Measurements from ENCODE around the gene MUC5B.
"Not testable (repeated sequence)": the region's sequence is repeated elsewhere in the genome, so short reads cannot be mapped to it uniquely, and the experiment has no call there.

The MUC5B gene

DNA sequence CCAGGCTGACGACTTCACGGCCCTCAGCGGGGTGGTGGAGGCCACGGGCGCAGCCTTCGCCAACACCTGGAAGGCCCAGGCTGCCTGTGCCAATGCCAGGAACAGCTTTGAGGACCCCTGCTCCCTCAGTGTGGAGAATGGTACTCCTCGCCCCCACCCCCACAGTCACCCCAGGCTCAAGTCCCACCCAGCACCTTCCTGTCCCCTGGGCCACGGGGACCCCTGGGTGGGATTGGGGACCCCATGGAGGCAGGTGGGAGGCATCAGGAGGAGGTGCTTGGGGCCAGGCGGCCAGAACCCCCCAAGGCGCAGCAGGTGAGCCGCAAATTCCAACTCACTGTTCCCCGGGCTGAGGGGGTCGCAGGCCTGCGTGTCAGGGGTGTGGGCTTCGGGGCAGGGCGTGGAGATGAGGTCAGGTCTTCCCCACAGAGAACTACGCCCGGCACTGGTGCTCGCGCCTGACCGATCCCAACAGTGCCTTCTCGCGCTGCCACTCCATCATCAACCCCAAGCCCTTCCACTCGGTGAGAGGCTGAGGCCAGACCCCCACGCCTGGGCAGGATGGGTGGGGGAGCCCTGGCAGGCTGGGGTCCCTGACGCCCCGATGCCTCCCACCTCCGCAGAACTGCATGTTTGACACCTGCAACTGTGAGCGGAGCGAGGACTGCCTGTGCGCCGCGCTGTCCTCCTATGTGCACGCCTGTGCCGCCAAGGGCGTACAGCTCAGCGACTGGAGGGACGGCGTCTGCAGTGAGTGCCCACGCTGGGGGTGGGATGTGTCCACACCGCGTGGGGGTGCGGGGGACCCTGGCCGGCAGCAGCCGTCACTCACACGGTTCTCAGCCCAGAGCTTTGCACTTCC, 9.4 kb downstream of the MUC5B start:
- no peak for DNase-seq (ENCODE audit: low read depth in 2 of 2)

GRCh38 chr11:1232883-1233321, 10.0 kb downstream of the MUC5B start:
- DNase-seq (ENCODE audit: low read depth in 2 of 2), result no peak

DNA sequence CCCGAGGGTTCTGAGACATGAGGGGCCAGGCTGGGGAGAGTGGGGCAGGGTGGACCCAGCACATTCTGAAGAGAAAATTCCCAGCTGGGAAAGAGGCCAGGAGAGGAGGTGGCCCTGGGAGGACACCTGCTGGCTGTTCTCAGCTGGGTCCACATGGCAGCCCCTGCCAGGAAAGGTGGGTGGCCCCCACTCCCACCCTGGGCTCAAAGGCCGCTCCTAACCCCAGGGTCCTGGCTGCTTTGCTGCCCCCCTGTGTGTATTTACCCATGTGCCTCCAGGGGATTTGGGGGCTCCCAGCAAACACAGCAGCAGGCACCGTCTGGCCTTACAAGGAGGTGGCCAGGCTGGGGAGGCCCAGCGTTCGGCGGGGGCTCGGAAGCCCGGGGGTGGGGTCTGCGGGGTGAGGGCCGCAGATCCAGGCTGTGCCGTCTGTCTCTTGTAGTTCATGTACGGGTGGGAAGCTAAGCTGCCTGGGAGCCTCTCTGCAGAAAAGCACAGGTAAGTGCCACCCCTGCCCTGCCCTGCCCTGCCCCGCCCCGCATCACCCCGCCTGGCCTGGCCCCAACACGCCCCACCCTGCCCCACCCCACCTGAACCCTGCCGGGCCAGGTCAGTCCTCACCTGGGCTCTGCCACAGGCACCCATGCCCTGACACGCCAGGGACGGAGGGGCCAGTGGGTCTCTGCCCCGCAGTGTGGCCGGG, 10.6 kb downstream of the MUC5B start:
- no peak for DNase-seq (ENCODE audit: low read depth in 2 of 2)

- no peak for DNase-seq (ENCODE audit: low read depth in 2 of 2)
These were observed 11.3 kb downstream of the MUC5B start for GRCh38 chr11:1234054-1234720.

DNA sequence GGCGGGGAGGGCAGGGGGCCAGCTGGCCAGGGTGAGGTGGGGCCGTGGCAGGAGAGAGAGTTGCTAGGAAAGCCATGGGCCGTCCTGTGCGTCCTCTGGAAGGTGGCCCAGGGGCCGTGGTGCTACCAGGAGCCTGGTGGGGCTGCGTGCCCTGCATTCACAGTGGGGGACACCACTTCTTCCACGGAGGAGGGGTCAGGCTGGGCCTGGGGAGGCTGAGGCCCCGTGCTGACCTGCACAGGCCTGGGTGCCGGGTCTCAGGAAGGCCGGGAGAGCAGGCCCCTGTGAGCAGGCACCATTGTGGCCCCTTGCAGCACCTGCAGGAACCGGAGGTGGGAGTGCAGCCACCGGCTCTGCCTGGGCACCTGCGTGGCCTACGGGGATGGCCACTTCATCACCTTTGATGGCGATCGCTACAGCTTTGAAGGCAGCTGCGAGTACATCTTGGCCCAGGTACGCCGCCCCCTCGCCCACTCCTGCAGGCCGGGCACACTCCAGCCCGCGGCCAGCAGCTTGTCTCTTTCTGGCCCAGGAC, 12.0 kb downstream of the MUC5B start:
- DNase-seq (ENCODE audit: low read depth in 2 of 2), result no peak

DNA sequence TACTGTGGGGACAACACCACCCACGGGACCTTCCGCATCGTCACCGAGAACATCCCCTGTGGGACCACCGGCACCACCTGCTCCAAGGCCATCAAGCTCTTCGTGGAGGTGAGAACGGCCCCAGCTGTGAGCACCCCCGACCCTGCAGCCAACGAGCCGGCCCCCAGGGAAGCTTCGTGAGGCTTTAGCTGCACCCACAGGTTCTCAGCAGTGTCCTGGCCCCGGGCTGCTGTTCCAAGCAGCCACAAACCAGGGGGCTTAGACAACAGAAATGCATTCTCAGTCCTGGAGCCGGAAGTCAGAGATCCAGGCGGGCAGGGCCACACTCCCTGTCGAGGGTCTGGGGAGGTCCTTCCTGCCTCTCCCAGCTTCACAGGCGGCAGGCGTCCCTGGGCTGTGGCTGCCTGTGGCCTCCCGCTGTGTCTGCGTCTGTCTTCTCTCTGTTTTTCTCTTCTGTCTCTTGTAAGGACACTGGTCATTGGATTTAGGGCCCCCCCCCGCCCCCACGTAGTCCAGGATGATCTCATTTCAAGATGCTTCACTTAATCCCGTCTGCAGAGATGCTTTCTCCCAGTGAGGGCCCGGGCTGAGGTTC, 12.5 kb downstream of the MUC5B start:
- DNase-seq (ENCODE audit: low read depth in 2 of 2), result no peak

GRCh38 chr11:1235901-1236315, 13.0 kb downstream of the MUC5B start:
- DNase-seq (ENCODE audit: low read depth in 2 of 2), result no peak

DNA sequence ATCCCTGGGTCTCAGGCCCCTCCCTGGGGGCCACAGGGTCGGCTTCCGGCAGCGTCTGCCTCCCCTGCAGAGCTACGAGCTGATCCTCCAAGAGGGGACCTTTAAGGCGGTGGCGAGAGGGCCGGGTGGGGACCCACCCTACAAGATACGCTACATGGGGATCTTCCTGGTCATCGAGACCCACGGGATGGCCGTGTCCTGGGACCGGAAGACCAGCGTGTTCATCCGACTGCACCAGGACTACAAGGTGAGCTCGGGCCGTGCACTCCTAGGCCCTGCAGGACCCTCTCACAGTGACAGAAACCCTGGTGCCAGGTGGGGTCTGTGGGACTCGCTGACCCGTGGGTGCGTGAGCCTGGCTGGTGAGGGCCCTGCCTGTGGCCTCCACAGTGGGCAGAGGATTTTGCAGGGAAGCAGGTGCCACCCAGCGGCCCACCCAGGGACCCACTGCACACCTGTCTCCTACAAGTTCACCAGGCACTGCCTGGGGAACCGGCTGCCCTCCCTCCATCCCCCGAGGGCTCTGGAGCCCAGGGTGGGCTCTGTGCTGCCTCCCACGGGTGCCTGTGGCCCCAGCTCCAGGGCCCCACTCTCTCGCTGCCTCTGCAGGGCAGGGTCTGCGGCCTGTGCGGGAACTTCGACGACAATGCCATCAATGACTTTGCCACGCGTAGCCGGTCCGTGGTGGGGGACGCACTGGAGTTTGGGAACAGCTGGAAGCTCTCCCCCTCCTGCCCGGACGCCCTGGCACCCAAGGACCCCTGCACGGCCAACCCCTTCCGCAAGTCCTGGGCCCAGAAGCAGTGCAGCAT, 13.7 kb downstream of the MUC5B start:
- DNase-seq (ENCODE audit: low read depth in 2 of 2), result no peak

- no peak for DNase-seq (ENCODE audit: low read depth in 2 of 2)
These were observed 14.3 kb downstream of the MUC5B start for GRCh38 chr11:1237128-1237580.

DNA sequence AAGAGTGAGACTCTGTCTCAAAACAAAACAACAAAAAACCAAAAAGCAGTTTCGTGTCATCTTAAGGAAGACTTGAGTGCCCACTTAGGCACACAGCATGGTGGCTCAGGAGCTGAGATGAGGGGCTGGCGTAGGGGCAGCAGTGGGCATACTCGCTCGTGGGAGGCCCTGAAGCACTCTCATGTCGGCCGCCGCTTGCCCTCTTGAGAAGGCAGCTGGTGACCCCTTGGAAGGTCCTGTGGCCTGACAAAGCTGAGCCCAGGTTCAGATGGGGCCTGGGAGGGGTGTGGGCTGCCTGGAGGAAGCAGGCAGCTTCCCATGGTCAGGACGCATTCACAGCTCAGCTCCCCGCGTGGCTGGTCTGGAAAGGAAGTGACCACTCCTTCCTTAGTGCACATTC, 15.0 kb downstream of the MUC5B start:
- DNase-seq (ENCODE audit: low read depth in 2 of 2), result no peak

DNA sequence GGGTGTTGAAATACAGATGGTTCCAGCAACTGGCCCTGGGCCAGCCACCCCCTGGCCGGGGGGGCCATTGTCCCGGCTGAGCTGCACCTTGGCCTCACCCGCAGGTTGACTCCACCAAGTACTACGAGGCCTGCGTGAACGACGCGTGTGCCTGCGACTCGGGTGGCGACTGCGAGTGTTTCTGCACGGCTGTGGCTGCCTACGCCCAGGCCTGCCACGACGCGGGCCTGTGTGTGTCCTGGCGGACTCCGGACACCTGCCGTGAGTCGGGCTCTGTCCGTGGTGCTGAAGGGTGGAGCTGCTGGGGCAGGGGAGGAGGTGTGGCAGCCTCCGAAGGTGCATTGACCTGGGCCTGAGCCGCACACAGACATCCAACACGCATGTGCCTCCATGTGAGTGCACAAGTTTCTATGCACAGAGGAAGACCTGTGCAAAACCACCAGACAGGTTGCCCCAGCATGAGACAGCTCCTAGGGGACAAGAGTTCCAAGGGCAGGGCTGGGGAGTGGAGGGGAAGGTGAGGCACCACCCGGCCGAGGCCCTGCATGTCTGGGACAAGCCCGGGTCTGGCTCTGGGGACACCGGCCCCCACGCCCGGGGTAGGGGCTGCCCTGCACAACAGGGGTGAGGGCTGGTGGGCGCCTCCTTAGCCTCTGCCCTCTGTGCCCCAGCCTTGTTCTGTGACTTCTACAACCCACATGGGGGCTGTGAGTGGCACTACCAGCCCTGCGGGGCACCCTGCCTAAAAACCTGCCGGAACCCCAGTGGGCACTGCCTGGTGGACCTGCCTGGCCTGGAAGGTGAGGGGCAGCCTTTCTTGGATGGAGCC, 16.1 kb downstream of the MUC5B start:
- no peak for DNase-seq (ENCODE audit: low read depth in 2 of 2)

GRCh38 chr11:1239596-1240205, 16.8 kb downstream of the MUC5B start:
- no peak for DNase-seq (ENCODE audit: low read depth in 2 of 2)

DNA sequence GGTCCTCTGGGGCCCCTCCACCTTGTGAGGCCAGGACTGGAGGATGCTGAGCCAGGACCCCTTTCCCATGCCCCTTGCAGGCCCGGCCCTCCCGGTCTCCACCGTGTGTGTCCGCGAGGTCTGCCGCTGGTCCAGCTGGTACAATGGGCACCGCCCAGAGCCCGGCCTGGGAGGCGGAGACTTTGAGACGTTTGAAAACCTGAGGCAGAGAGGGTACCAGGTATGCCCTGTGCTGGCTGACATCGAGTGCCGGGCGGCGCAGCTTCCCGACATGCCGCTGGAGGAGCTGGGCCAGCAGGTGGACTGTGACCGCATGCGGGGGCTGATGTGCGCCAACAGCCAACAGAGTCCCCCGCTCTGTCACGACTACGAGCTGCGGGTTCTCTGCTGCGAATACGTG, 17.9 kb downstream of the MUC5B start:
- no peak for DNase-seq (ENCODE audit: low read depth in 2 of 2)

GRCh38 chr11:1241706-1242105, 18.8 kb downstream of the MUC5B start:
- no peak for DNase-seq (ENCODE audit: low read depth in 2 of 2)

- no peak for DNase-seq (ENCODE audit: low read depth in 2 of 2)
These were observed 19.4 kb downstream of the MUC5B start for GRCh38 chr11:1242289-1242688.

DNA sequence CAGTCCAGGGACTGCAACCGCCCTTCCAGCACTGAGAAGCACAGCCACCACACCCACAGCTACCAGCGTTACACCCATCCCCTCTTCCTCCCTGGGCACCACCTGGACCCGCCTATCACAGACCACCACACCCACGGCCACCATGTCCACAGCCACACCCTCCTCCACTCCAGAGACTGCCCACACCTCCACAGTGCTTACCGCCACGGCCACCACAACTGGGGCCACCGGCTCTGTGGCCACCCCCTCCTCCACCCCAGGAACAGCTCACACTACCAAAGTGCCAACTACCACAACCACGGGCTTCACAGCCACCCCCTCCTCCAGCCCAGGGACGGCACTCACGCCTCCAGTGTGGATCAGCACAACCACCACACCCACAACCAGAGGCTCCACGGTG, 19.9 kb downstream of the MUC5B start:
- DNase-seq (ENCODE audit: low read depth in 2 of 2), result not testable (repeated sequence)

GRCh38 chr11:1243521-1243920, 20.7 kb downstream of the MUC5B start:
- not testable (repeated sequence) for DNase-seq (ENCODE audit: low read depth in 2 of 2)

DNA sequence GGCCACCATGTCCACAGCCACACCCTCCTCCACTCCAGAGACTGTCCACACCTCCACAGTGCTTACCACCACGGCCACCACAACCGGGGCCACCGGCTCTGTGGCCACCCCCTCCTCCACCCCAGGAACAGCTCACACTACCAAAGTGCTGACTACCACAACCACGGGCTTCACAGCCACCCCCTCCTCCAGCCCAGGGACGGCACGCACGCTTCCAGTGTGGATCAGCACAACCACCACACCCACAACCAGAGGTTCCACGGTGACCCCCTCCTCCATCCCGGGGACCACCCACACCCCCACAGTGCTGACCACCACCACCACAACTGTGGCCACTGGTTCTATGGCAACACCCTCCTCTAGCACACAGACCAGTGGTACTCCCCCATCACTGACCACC, 21.7 kb downstream of the MUC5B start:
- DNase-seq (ENCODE audit: low read depth in 2 of 2), result not testable (repeated sequence)

GRCh38 chr11:1245717-1246116, 22.9 kb downstream of the MUC5B start:
- not testable (repeated sequence) for DNase-seq (ENCODE audit: low read depth in 2 of 2)

- DNase-seq (ENCODE audit: low read depth in 2 of 2), result not testable (repeated sequence)
These were observed 23.4 kb downstream of the MUC5B start for GRCh38 chr11:1246301-1246700.
